Peyer's patch (tissue), 4 donors: ENCODE data around the gene SYTL2.

ENCODE experiments used
- CTCF ChIP-seq, 6 experiments: fragments of 450-650 bp in 4 of 6; fragments of 200-600 bp in 2 of 6; sonication (generic) in 1 of 6; IDR thresholded peaks; one replicate each; pipeline ENCODE4 v1.5.1; 2017 to 2019; ENCODE audit warnings: antibody characterized with exemption in 6 of 6, mild to moderate bottlenecking in 3 of 6, moderate library complexity in 1 of 6
- POLR2A ChIP-seq, 2 donors: fragments of 450-650 bp; IDR thresholded peaks; one replicate each; pipeline ENCODE4 v1.5.1; 2017; ENCODE audit warnings: antibody characterized with exemption in 2 of 2, mild to moderate bottlenecking in 2 of 2, moderate library complexity in 2 of 2

GRCh38 chr11:85663753-85664614 is 147.0 kb downstream of the SYTL2 start:
- peak; percentile 31 to 83 (median 62) for TF ChIP-seq CTCF (IDR thresholded peaks at IDR 0.05)
- TF ChIP-seq POLR2A (IDR thresholded peaks at IDR 0.05), result peak; percentile 29 to 35
